Coronary artery (tissue), 2 donors: ENCODE measurements around the gene SPAG6.

Experiments
- DNase-seq: peaks from one replicate; pipeline ENCODE4 v3.0.0-alpha.2; 2017; ENCODE audit warnings: low spot score
- H3K27ac ChIP-seq, 2 donors: fragments of 200-600 bp; sonication (generic); one replicate each; pipeline ENCODE4 v1.5.1; 2016 to 2019
- H3K4me3 ChIP-seq: fragments of 200-600 bp; sonication (generic); 2 replicates; pipeline ENCODE4 v1.5.1; 2016; ENCODE audit warnings: mild to moderate bottlenecking, moderate library complexity
- TF ChIP-seq, protein P1 (sequence below): fragments of 200-600 bp; sonication (generic); IDR thresholded peaks from one replicate; pipeline ENCODE4 v1.5.1; 2019; ENCODE audit warnings: antibody characterized with exemption

Gene SPAG6

DNA sequence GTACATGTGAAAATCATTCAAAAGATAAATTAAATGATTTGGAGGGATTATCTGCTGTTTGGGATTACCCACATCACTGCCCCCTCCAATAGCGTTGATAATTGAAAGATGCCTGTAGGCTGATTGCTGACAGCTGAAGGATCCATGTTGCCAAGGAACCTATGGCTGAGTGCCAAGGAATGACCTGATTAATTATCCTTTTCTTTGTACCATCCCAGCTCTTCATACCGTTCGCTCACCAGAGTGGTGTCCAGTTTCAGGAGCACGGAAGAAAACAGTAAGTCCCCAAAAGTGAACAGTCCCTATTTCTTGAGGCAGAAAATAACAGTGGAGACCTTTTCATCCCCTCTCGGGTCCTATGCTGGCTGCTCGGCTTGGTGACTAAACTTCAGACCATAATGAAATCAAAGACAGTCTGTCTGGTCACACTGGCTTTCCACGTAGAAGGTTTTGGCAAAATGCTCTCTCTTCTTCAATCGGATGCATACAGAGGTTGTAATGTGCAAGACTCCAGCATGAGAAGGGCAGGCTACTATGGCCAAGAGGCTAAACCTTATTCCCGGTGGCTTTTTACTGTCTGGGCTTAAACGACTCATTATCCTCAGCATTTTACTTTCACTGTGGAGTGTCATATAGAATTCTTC, 108.8 kb downstream of the SPAG6 start:
- no peak for DNase-seq
- Histone ChIP-seq H3K4me3 (no peak overlapping the region), H3K27ac (no peak overlapping the region)
- TF ChIP-seq, protein P1, sequence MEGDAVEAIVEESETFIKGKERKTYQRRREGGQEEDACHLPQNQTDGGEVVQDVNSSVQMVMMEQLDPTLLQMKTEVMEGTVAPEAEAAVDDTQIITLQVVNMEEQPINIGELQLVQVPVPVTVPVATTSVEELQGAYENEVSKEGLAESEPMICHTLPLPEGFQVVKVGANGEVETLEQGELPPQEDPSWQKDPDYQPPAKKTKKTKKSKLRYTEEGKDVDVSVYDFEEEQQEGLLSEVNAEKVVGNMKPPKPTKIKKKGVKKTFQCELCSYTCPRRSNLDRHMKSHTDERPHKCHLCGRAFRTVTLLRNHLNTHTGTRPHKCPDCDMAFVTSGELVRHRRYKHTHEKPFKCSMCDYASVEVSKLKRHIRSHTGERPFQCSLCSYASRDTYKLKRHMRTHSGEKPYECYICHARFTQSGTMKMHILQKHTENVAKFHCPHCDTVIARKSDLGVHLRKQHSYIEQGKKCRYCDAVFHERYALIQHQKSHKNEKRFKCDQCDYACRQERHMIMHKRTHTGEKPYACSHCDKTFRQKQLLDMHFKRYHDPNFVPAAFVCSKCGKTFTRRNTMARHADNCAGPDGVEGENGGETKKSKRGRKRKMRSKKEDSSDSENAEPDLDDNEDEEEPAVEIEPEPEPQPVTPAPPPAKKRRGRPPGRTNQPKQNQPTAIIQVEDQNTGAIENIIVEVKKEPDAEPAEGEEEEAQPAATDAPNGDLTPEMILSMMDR, result no peak

DNA sequence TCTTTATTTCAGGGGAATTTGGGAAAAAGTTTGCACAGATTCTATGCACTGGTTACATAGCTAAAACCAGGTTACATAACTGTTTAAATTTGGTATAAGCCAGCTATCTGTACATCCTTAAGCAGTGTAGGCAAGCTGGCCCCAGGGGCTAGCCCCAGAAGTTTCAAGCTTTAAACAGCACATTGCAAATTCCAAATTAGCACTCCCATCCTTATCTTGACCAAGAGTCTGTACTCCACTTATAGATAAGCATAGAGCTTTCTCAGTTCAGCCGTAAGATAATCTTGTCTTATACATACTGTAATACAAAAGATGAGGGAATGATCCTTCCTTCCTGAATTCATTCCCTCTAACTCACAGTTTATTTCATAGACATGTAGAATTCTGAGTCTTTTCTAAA, 109.3 kb downstream of the SPAG6 start:
- Histone ChIP-seq H3K4me3 (no peak overlapping the region), H3K27ac (no peak overlapping the region)
- DNase-seq, result no peak
- TF ChIP-seq, protein P1, result no peak

DNA sequence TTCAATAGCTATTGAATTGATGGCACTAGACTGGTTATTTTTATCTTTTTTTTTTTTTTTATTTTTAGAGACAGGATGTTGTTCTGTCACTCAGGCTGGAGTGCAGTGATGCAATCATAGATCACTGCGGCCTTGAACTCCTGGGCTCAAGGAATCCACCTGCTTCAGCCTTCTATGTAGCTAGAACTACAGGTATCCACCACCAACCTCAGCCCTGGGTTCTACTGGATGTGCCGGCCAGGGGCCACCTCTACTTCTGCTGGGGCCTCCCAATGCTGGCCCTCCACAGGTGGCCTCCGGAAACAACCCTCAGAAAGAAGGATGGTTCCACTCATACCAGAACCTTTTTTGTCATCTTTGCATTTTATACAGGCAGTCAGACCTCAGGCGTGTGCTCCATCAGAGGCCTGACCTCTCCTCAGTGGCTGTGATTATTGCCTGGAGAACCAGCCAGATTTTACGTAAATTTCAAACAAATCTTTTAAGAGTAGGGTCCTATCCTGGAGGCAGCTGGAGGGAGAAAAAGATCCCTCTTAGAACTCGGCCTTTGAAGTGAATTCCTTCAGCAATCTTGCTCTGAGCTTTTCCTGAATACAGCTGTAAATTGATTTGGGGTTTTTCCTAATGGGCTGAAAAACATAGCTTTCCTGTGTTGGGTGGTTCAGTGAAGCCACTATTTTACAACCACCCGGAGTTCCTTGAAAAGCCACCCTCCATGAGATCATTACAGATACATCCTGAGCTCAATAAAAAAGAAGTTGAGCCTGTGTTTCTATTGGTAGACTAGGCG, 110.0 kb downstream of the SPAG6 start:
- no peak for DNase-seq
- Histone ChIP-seq H3K27ac (no peak overlapping the region), H3K4me3 (no peak overlapping the region)
- TF ChIP-seq, protein P1, result no peak

DNA sequence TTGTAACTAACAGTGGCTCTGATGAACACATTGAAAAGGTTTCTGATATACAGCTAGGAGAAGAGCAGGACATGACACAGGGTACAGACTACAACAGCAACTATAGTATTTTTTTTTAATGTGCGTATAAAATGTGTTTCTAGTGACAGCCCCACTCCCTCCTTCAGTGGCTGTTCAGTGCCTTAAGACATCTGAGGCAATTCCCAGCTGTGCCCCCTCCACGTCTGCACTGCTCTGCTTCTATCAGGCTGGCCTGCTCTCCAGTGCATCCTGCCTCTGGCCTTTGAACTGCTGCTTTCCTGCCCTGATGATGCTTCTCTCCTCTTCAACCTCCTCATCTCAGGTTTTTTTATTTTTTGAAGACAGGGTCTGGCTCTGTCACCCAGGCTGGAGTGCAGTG, 111.2 kb downstream of the SPAG6 start:
- H3K27ac ChIP-seq, result no peak overlapping the region
- no peak for DNase-seq

DNA sequence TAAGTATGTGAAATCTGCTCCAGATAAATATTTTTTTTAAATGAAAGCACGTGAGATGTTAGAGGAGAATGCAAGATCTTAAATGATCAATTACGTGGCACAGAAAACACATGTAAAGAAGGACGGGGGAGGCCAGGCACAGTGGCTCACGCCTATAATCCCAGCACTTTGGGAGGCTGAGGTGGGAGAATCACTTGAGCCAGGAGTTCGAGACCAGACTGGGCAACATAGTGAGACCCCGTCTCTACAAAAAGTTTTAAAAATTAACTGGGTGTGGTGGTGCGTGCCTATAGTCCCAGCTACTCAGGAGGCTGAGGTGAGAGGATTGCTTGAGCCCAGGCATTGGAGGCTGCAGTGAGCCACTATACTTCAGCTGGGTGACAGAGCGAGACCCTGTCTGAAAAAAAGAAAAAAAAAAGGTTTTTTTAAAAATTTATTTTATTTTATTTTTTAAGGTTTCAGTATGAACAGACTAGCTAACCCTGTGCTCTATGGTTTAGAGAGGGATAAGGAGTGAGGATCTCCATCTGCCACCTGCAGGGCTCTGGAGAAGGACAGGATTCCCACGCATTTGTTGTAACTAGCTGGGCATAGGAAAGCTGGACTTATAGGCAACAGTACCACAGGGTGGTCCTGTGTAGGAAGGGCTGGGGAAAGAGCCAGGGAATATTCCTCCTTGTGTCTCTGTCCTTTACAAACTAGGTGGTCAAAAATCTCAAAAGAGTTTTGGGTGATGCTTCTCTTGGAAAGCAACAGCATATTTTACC, 113.2 kb downstream of the SPAG6 start:
- TF ChIP-seq, protein P1, result no peak
- H3K27ac ChIP-seq, result no peak overlapping the region
- DNase-seq, result no peak
- H3K4me3 ChIP-seq, result no peak overlapping the region

More for the DNA sequence above, 111.2 kb downstream of the SPAG6 start:
- H3K4me3 ChIP-seq, result no peak overlapping the region
- TF ChIP-seq, protein P1, result no peak

DNA sequence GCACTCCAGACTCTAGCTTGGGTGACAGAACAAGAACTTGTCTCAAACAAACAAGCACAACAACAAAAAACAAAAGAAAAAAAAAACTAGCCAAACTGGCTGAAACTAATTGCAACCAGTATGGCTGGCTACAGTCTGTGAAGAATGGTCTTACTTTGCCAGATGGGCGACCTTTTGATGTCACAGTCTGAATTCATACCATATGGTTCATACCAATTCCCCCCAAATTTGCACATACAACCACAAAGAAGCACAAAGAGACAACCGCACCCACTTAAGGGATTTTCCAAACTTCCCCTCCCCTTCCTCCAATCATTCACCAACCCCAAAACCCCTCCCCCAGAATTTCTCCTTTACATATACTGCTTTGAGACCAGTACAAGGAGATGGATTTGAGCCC, 114.2 kb downstream of the SPAG6 start:
- DNase-seq, result no peak

More for the DNA sequence above, 114.2 kb downstream of the SPAG6 start:
- TF ChIP-seq, protein P1, result no peak
- Histone ChIP-seq H3K4me3 (no peak overlapping the region), H3K27ac (no peak overlapping the region)
